Right cardiac atrium (tissue), 5 donors: ENCODE data around the gene ATF4. TPM values are rescaled to one million over a fixed set of nuclear protein-coding genes. Genes with fewer than 3 reads are reported as not detected.
"Not testable (repeated sequence)": the region's sequence is repeated elsewhere in the genome, so short reads cannot be mapped to it uniquely, and the experiment has no call there.

Experiments
- ATAC-seq, 2 donors: fragments of 200-7000 bp; cut with Tn5 transposase; one replicate each; pipeline versions ENCODE4 v1.8.0 to v1.9.1; 2020; ENCODE audit warnings: moderate library complexity in 2 of 2, mild to moderate bottlenecking in 1 of 2
- DNase-seq, 3 donors: peaks; one replicate each; pipeline ENCODE4 v3.0.0-alpha.2; 2020
- H3K27ac ChIP-seq: one replicate; pipeline ENCODE4 v1.5.1; 2013; ENCODE audit warnings: mild to moderate bottlenecking, low read length, control low read depth, moderate library complexity
- H3K27me3 ChIP-seq: one replicate; pipeline ENCODE4 v1.6.1; 2013; ENCODE audit not compliant: control insufficient read depth, insufficient read depth
- H3K4me1 ChIP-seq: one replicate; pipeline ENCODE4 v1.6.1; 2013; ENCODE audit warnings: low read length; ENCODE audit not compliant: control insufficient read depth, insufficient read depth
- H3K4me3 ChIP-seq: one replicate; pipeline ENCODE4 v1.5.1; 2013; ENCODE audit warnings: low read length, control low read depth
- H3K9me3 ChIP-seq: one replicate; pipeline ENCODE4 v1.6.1; 2013; ENCODE audit warnings: low read length; ENCODE audit not compliant: control insufficient read depth
- WGBS: extraction: QIAGEN DNeasy Blood & Tissue Kit; methylation state at CpG from one replicate; pipeline ENCODE4 v1.1.7; 2013; 5-methylcytosine and 5-hydroxymethylcytosine counted together
- intact Hi-C, 4 donors: fragments of 100-400 bp; cut with DNase I; formaldehyde crosslinking; loops; one replicate each; pipeline versions ENCODE4 v1.11.0 to v1.14.0; 2022 to 2023
- polyA plus RNA-seq: library from polyadenylated mRNA; stranded (reverse); fragments of 200-250 nt; gene quantifications from one replicate; pipeline ENCODE4 v1.2.3, GENCODE V29; 2013
- total RNA-seq, 4 donors: library from RNA; stranded (reverse); fragmentation: NEBNext Ultra II Directional; extraction: Animal tissue kit (Norgen Biotek cat#: 25700); gene quantifications; one replicate each; pipeline ENCODE4 v1.2.1, GENCODE V29; 2021
- donor health status: healthy with polysubstance abuse.
- donor health status: DM: no; HTN: yes; CAD: no.
- donor health status: DM: no; HTN: no; CAD: no.
- donor health status: DM: no; HTN: yes; CAD: no; lungs with severe emphysema.
- donor health status: DM: yes; HTN: yes; CAD: no.

Gene ATF4
- total and polyA plus RNA-seq, 5 donors = 156 to 254 (median 193) TPM

DNA sequence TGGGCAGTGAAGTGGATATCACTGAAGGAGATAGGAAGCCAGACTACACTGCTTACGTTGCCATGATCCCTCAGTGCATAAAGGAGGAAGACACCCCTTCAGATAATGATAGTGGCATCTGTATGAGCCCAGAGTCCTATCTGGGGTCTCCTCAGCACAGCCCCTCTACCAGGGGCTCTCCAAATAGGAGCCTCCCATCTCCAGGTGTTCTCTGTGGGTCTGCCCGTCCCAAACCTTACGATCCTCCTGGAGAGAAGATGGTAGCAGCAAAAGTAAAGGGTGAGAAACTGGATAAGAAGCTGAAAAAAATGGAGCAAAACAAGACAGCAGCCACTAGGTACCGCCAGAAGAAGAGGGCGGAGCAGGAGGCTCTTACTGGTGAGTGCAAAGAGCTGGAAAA, 1.7 kb downstream of the ATF4 start:
- H3K4me1 ChIP-seq, ATAC-seq, H3K27me3 ChIP-seq, DNase-seq, H3K9me3 ChIP-seq, H3K27ac ChIP-seq: not testable (repeated sequence)
- intact Hi-C loops = loop anchor here in 2 of 4 donors (5.0 to 10.0 kb wide), 3 partner anchors 117 to 205 kb away; partner anchors contain the start of genes RPL3 (in 1 of the 2) and SYNGR1 (in 1 of the 2)
- H3K4me3 ChIP-seq = peak overlapping the region; percentile 91
- WGBS = 15% methylated on average over 5 of the region's 5 CpGs

GRCh38 chr22:39522567-39523300, 2.4 kb downstream of the ATF4 start:
- Histone ChIP-seq H3K4me3 (peak overlapping the region; percentile 91), H3K27me3 (no peaks in the 10 kb centered on the region), H3K4me1 (peaks cover 8% of the 10 kb centered on the region), H3K27ac (peak overlapping the region; percentile 60), H3K9me3 (no peaks in the 10 kb centered on the region)
- ATAC-seq (peak in 1 of 2 donors; percentile 2), DNase-seq (no peak)
- intact Hi-C loops = loop anchor here in 2 of 4 donors (5.0 to 10.0 kb wide), 3 partner anchors 118 to 205 kb away; partner anchors contain the start of genes RPL3 (in 1 of the 2) and SYNGR1 (in 1 of the 2)
- 12% methylated on average over 14 of the region's 14 CpGs for WGBS

DNA sequence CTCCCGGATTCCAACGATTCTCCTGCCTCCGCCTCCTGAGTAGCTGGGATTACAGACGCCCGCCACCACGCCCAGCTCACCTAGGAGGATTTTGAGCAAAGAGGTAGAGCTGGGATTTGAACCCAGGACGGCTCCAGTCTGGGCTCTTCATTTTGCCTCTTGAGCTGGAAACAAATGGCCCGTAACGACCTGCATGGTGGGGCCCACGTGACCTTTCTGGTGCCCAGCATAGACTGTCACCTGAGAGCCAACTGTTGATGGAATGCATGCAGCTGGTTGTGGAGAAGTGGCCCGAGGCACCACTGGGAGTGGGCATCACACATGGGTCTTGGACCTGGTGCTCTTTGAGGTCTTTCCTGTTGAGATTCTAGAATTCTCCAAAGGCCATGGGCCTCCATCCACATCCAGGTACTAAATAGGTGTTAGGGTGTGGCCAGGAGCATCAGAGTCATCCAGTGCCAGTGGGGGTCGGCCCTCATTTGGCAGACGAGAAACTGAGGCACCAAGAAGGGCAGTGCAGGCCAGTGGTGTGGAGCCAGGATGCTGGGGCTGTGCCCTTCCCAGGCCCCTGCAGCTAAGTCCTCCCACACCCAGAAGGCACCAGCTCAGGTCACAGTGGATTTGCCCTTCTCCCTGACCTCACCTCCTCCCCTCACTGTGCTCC, 3.9 kb downstream of the ATF4 start:
- ATAC-seq (no peak), DNase-seq (no peak)
- no peak overlapping the region for H3K4me3 ChIP-seq
- intact Hi-C loops = loop anchor here in 2 of 4 donors (5.0 to 10.0 kb wide), 3 partner anchors 119 to 207 kb away; partner anchors contain the start of genes RPL3 (in 1 of the 2) and SYNGR1 (in 1 of the 2)
- H3K27ac ChIP-seq = no peak overlapping the region
- H3K9me3 ChIP-seq = no peaks in the 10 kb centered on the region
- H3K27me3 ChIP-seq = no peaks in the 10 kb centered on the region
- 70% methylated on average over 13 of the region's 13 CpGs for WGBS
- H3K4me1 ChIP-seq = peaks cover 5% of the 10 kb centered on the region

- H3K4me1 ChIP-seq = peaks cover 8% of the 10 kb centered on the region
- H3K9me3 ChIP-seq = no peaks in the 10 kb centered on the region
- H3K27ac ChIP-seq = peak overlapping the region; percentile 13
- peak in 1 of 3 donors; percentile 57 for DNase-seq
- ATAC-seq = no peak
- intact Hi-C loops = loop anchor here (5.0 to 10.0 kb wide), 4 partner anchors 33 to 208 kb away; partner anchors contain the start of genes RPL3 (in 2 of the 4) and SYNGR1 (in 1 of the 4)
- no peak overlapping the region for H3K4me3 ChIP-seq
- 67% methylated on average over 10 of the region's 10 CpGs for WGBS
- H3K27me3 ChIP-seq = no peaks in the 10 kb centered on the region
Measured at GRCh38 chr22:39524753-39525657, 4.6 kb downstream of the ATF4 start.

DNA sequence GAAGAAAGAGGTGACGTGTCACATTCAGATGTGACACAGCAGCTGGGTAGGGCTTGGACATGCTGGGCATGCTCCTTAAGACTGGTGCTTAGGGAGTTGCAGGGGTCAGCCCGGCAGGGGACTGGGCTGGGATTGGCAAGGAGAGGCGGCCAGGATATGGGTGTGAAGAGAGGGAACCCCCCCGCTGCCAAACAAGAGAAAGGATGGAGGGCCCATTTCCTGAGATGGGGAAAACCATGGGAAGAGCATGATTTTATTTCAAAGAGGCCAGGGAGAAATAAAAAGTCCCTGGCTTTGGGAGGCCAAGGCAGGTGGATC, 5.3 kb downstream of the ATF4 start:
- H3K27me3 ChIP-seq = no peaks in the 10 kb centered on the region
- DNase-seq (no peak), ATAC-seq (no peak)
- WGBS = 64% methylated on average over 4 of the region's 4 CpGs
- H3K4me1 ChIP-seq = peaks cover 8% of the 10 kb centered on the region
- intact Hi-C loops = loop anchor here (5.0 to 10.0 kb wide), 4 partner anchors 33 to 208 kb away; partner anchors contain the start of genes RPL3 (in 1 of the 4) and SYNGR1 (in 1 of the 4)
- peak overlapping the region; percentile 13 for H3K27ac ChIP-seq
- H3K9me3 ChIP-seq = no peaks in the 10 kb centered on the region
- no peak overlapping the region for H3K4me3 ChIP-seq

DNA sequence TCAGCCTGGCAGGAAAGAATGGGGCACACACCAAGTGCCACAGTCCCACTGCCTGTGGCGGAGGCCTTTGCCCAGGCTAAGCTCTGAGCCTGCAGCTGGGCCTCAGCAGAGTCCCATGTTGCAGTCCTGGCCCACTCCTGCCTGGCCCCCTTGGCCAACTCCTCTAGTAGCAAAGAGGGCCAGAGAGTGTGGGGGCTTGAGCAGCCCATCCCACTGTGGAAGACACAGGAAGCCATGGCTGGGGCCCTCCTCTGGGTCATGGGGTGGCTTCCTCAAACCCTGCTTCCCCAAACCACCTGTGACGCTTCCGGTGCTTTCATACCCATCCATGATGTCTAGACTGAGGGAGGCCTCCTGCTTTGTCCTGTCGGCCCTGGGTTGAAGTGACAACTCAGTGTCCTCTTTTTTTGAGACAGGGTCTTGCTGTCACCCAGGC, 6.4 kb downstream of the ATF4 start:
- no peak overlapping the region for H3K27ac ChIP-seq
- no peaks in the 10 kb centered on the region for H3K9me3 ChIP-seq
- no peak overlapping the region for H3K4me3 ChIP-seq
- DNase-seq = no peak
- ATAC-seq = no peak
- H3K27me3 ChIP-seq = no peaks in the 10 kb centered on the region
- H3K4me1 ChIP-seq = peaks cover 11% of the 10 kb centered on the region
- intact Hi-C loops = loop anchor here (5.0 to 10.0 kb wide), 4 partner anchors 34 to 209 kb away; partner anchors contain the start of genes RPL3 (in 1 of the 4) and SYNGR1 (in 1 of the 4)
- 68% methylated on average over 4 of the region's 4 CpGs for whole genome bisulfite sequencing

DNA sequence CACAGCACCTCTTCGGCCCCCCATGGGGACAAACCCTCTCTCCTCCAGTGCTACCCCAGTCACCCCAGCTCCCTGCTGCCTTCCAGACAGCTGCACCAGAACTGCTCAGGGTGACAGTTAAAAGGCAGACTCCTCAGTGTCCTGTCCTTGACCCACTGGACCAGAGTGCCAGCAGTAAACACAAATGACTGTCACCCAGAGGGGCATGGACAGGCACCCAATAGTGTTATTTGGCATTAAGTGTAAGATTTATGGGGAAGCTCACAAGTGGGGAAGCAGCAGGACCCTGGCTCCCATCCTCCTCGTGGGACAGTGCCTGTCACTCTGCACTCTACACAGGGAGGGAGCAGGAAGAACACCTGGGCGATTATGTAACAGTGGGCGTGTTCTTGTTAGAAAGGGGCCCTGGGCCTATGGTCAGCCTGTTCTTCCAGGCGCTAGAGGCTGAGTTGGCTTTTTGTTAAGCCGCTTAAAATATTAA, 7.2 kb downstream of the ATF4 start:
- WGBS = 63% methylated on average over 6 of the region's 6 CpGs
- H3K27me3 ChIP-seq = no peaks in the 10 kb centered on the region
- no peak for ATAC-seq
- intact Hi-C loops = loop anchor here (5.0 to 10.0 kb wide), 4 partner anchors 35 to 210 kb away; partner anchors contain the start of genes RPL3 (in 1 of the 4) and SYNGR1 (in 1 of the 4)
- no peak overlapping the region for H3K4me3 ChIP-seq
- no peak overlapping the region for H3K27ac ChIP-seq
- no peak for DNase-seq
- H3K9me3 ChIP-seq = no peaks in the 10 kb centered on the region
- peaks cover 11% of the 10 kb centered on the region for H3K4me1 ChIP-seq

- WGBS = 63% methylated on average over 12 of the region's 12 CpGs
- intact Hi-C loops = loop anchor here (5.0 to 10.0 kb wide), 4 partner anchors 36 to 211 kb away; partner anchors contain the start of genes RPL3 (in 1 of the 4) and SYNGR1 (in 1 of the 4)
Measured at GRCh38 chr22:39528080-39528661, 7.8 kb downstream of the ATF4 start.

DNA sequence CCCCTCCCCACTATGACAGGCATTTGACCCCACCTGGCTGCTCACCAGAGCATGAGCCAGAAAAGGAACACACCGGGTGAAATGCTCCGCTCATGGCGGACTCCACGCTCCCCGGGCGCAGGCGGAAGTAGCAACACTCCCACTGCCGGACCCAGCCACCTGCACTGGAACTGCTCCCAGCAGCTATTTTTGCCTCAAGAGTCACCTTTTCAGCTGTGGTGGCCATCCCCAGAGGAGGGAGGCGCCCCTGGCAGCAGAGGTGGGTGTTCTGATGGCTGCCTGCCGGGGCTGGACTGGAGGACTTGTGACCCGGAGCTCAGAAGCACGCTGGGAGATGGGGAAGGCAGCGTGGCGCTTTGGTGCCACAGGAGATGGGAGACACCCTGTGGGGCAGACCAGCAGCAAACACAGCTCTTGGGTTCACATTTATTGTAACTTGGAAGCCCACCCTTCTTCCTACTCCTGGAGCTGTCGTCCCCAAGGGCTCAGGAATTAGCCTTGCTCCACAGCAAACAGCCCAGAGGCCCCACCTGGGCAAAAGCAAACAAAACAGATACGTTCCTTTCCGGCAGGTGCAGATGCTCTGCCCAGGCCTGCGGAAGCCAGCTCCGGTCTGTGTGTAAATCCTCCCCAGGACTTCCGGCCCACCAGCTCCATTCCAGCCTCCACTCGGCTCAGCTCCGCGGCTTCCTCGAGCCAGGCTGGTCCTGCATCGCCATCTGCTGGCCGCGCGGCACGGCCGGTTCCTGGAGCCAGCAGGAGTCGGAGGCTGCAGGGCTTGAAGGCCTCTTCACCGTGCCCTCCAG, 8.5 kb downstream of the ATF4 start:
- H3K27me3 ChIP-seq = no peaks in the 10 kb centered on the region
- H3K27ac ChIP-seq = no peak overlapping the region
- intact Hi-C loops = loop anchor here (5.0 to 10.0 kb wide), 4 partner anchors 37 to 212 kb away; partner anchors contain the start of genes RPL3 (in 1 of the 4) and SYNGR1 (in 1 of the 4)
- H3K4me1 ChIP-seq = peaks cover 11% of the 10 kb centered on the region
- ATAC-seq = peak; percentile 34 to 41
- no peaks in the 10 kb centered on the region for H3K9me3 ChIP-seq
- peak; percentile 90 to 96 (median 96) for DNase-seq
- WGBS = 28% methylated on average over 32 of the region's 32 CpGs
- H3K4me3 ChIP-seq = no peak overlapping the region

More at GRCh38 chr22:39528080-39528661, 7.8 kb downstream of the ATF4 start:
- Histone ChIP-seq H3K27ac (no peak overlapping the region), H3K27me3 (no peaks in the 10 kb centered on the region), H3K4me3 (no peak overlapping the region), H3K4me1 (peaks cover 11% of the 10 kb centered on the region), H3K9me3 (no peaks in the 10 kb centered on the region)
- ATAC-seq (no peak), DNase-seq (peak in 1 of 3 donors; percentile 54)
